Measurements from ENCODE around the gene PIK3R5.

Gene PIK3R5

GRCh38 chr17:8868529-8868951 is 97.0 kb downstream of the PIK3R5 start:
- Histone ChIP-seq H3K4me3 (ENCODE audit: low read length) (no peak overlapping the region), H3K27me3 (ENCODE audit: control insufficient read depth, insufficient read depth, low read length) (no peaks in the 10 kb centered on the region), H3K9me3 (ENCODE audit: control insufficient read depth, low read depth, low read length) (no peaks in the 10 kb centered on the region), H3K4me1 (ENCODE audit: control insufficient read depth, low read depth, low read length) (no peaks in the 10 kb centered on the region), H3K27ac (ENCODE audit: low read length) (no peak overlapping the region), H3K36me3 (ENCODE audit: control insufficient read depth, low read depth, low read length) (no peaks in the 10 kb centered on the region), H3K9ac (ENCODE audit: low read length) (no peak overlapping the region)

- Histone ChIP-seq H3K4me3 (ENCODE audit: low read length) (no peak overlapping the region), H3K27ac (ENCODE audit: low read length) (no peak overlapping the region), H3K4me1 (ENCODE audit: control insufficient read depth, low read depth, low read length) (no peaks in the 10 kb centered on the region), H3K36me3 (ENCODE audit: control insufficient read depth, low read depth, low read length) (no peaks in the 10 kb centered on the region), H3K9ac (ENCODE audit: low read length) (no peak overlapping the region), H3K9me3 (ENCODE audit: control insufficient read depth, low read depth, low read length) (no peaks in the 10 kb centered on the region), H3K27me3 (ENCODE audit: control insufficient read depth, insufficient read depth, low read length) (no peaks in the 10 kb centered on the region)
Observed at GRCh38 chr17:8868092-8868491, 97.4 kb downstream of the PIK3R5 start.

GRCh38 chr17:8867361-8867981 is 98.0 kb downstream of the PIK3R5 start, which contains the start of gene PIK3R6:
PIK3R6 (minus strand) TSS chr17:8867674; CDS start chr17:8849794, 17,880 bp downstream.
- no peaks in the 10 kb centered on the region for H3K27me3 ChIP-seq (ENCODE audit: control insufficient read depth, insufficient read depth, low read length)
- H3K9ac ChIP-seq (ENCODE audit: low read length) = no peak within 1 kb of the TSS
- no peaks in the 10 kb centered on the region for H3K9me3 ChIP-seq (ENCODE audit: control insufficient read depth, low read depth, low read length)
- H3K27ac ChIP-seq (ENCODE audit: low read length) = no peak within 1 kb of the TSS
- H3K4me1 ChIP-seq (ENCODE audit: control insufficient read depth, low read depth, low read length) = no peaks in the 10 kb centered on the region
- H3K36me3 ChIP-seq (ENCODE audit: control insufficient read depth, low read depth, low read length) = no peaks in the 10 kb centered on the region
- H3K4me3 ChIP-seq (ENCODE audit: low read length) = no peak within 1 kb of the TSS

GRCh38 chr17:8865811-8866210 is 99.7 kb downstream of the PIK3R5 start:
- Histone ChIP-seq H3K9me3 (ENCODE audit: control insufficient read depth, low read depth, low read length) (no peaks in the 10 kb centered on the region), H3K36me3 (ENCODE audit: control insufficient read depth, low read depth, low read length) (no peaks in the 10 kb centered on the region), H3K27ac (ENCODE audit: low read length) (no peak overlapping the region), H3K4me1 (ENCODE audit: control insufficient read depth, low read depth, low read length) (no peaks in the 10 kb centered on the region), H3K4me3 (ENCODE audit: low read length) (no peak overlapping the region), H3K27me3 (ENCODE audit: control insufficient read depth, insufficient read depth, low read length) (no peaks in the 10 kb centered on the region), H3K9ac (ENCODE audit: low read length) (no peak overlapping the region)

GRCh38 chr17:8865385-8865784 is 100.1 kb downstream of the PIK3R5 start:
- no peaks in the 10 kb centered on the region for H3K4me1 ChIP-seq (ENCODE audit: control insufficient read depth, low read depth, low read length)
- H3K27me3 ChIP-seq (ENCODE audit: control insufficient read depth, insufficient read depth, low read length) = no peaks in the 10 kb centered on the region
- H3K9ac ChIP-seq (ENCODE audit: low read length) = no peak overlapping the region
- no peaks in the 10 kb centered on the region for H3K36me3 ChIP-seq (ENCODE audit: control insufficient read depth, low read depth, low read length)
- H3K27ac ChIP-seq (ENCODE audit: low read length) = no peak overlapping the region
- no peaks in the 10 kb centered on the region for H3K9me3 ChIP-seq (ENCODE audit: control insufficient read depth, low read depth, low read length)
- H3K4me3 ChIP-seq (ENCODE audit: low read length) = no peak overlapping the region

- Histone ChIP-seq H3K4me3 (ENCODE audit: low read length) (no peak overlapping the region), H3K27ac (ENCODE audit: low read length) (no peak overlapping the region), H3K9ac (ENCODE audit: low read length) (no peak overlapping the region), H3K27me3 (ENCODE audit: control insufficient read depth, insufficient read depth, low read length) (no peaks in the 10 kb centered on the region), H3K4me1 (ENCODE audit: control insufficient read depth, low read depth, low read length) (peaks cover 4% of the 10 kb centered on the region), H3K9me3 (ENCODE audit: control insufficient read depth, low read depth, low read length) (no peaks in the 10 kb centered on the region), H3K36me3 (ENCODE audit: control insufficient read depth, low read depth, low read length) (no peaks in the 10 kb centered on the region)
Observed at GRCh38 chr17:8862213-8863056, 103.1 kb downstream of the PIK3R5 start.

GRCh38 chr17:8861495-8862181 is 103.9 kb downstream of the PIK3R5 start:
- Histone ChIP-seq H3K36me3 (ENCODE audit: control insufficient read depth, low read depth, low read length) (no peaks in the 10 kb centered on the region), H3K9ac (ENCODE audit: low read length) (no peak overlapping the region), H3K9me3 (ENCODE audit: control insufficient read depth, low read depth, low read length) (no peaks in the 10 kb centered on the region), H3K27me3 (ENCODE audit: control insufficient read depth, insufficient read depth, low read length) (no peaks in the 10 kb centered on the region), H3K27ac (ENCODE audit: low read length) (no peak overlapping the region), H3K4me3 (ENCODE audit: low read length) (no peak overlapping the region), H3K4me1 (ENCODE audit: control insufficient read depth, low read depth, low read length) (peaks cover 9% of the 10 kb centered on the region)

- no peaks in the 10 kb centered on the region for H3K27me3 ChIP-seq (ENCODE audit: control insufficient read depth, insufficient read depth, low read length)
- H3K36me3 ChIP-seq (ENCODE audit: control insufficient read depth, low read depth, low read length) = no peaks in the 10 kb centered on the region
- H3K9ac ChIP-seq (ENCODE audit: low read length) = no peak overlapping the region
- H3K4me1 ChIP-seq (ENCODE audit: control insufficient read depth, low read depth, low read length) = peaks cover 10% of the 10 kb centered on the region
- no peak overlapping the region for H3K4me3 ChIP-seq (ENCODE audit: low read length)
- no peak overlapping the region for H3K27ac ChIP-seq (ENCODE audit: low read length)
- H3K9me3 ChIP-seq (ENCODE audit: control insufficient read depth, low read depth, low read length) = no peaks in the 10 kb centered on the region
Observed at GRCh38 chr17:8859804-8860430, 105.6 kb downstream of the PIK3R5 start.

GRCh38 chr17:8859027-8859803 is 106.3 kb downstream of the PIK3R5 start:
- Histone ChIP-seq H3K27me3 (ENCODE audit: control insufficient read depth, insufficient read depth, low read length) (no peaks in the 10 kb centered on the region), H3K36me3 (ENCODE audit: control insufficient read depth, low read depth, low read length) (no peaks in the 10 kb centered on the region), H3K4me1 (ENCODE audit: control insufficient read depth, low read depth, low read length) (peaks cover 10% of the 10 kb centered on the region), H3K9ac (ENCODE audit: low read length) (no peak overlapping the region), H3K4me3 (ENCODE audit: low read length) (no peak overlapping the region), H3K9me3 (ENCODE audit: control insufficient read depth, low read depth, low read length) (no peaks in the 10 kb centered on the region), H3K27ac (ENCODE audit: low read length) (no peak overlapping the region)

GRCh38 chr17:8857919-8858318 is 107.6 kb downstream of the PIK3R5 start:
- Histone ChIP-seq H3K4me3 (ENCODE audit: low read length) (no peak overlapping the region), H3K4me1 (ENCODE audit: control insufficient read depth, low read depth, low read length) (peaks cover 10% of the 10 kb centered on the region), H3K9me3 (ENCODE audit: control insufficient read depth, low read depth, low read length) (no peaks in the 10 kb centered on the region), H3K27me3 (ENCODE audit: control insufficient read depth, insufficient read depth, low read length) (no peaks in the 10 kb centered on the region), H3K36me3 (ENCODE audit: control insufficient read depth, low read depth, low read length) (no peaks in the 10 kb centered on the region), H3K9ac (ENCODE audit: low read length) (no peak overlapping the region), H3K27ac (ENCODE audit: low read length) (no peak overlapping the region)
